GDM1 (cell line): ENCODE data around the gene RBMS1.

Experiments
- DNase-seq: peaks from one replicate; lab custom pipeline; 2025; lab: John Stamatoyannopoulos, UW

RBMS1 gene

GRCh38 chr2:160331258-160332025, 162.2 kb downstream of the RBMS1 start:
- DNase-seq, result no peak

GRCh38 chr2:160328811-160329527, 164.6 kb downstream of the RBMS1 start:
- no peak for DNase-seq

DNA sequence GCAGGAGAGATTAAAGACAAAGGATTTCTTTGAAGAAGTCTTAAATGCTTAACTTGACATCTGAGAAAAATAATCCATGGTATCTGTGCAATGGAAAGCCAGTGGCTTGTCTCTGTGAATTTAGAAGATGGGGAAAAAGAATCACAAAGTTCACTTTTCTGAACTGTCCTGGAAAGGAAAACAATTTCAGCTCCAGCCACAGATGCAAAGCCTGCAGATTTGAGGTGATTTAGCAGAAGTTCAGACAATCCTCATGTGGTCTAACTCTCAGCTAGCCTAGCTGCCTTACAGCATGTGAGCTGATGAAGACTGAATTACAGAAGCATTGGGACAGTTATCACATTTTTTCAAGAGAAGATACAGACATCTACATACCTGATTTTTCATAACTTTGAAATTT, 166.8 kb downstream of the RBMS1 start:
- no peak for DNase-seq

DNA sequence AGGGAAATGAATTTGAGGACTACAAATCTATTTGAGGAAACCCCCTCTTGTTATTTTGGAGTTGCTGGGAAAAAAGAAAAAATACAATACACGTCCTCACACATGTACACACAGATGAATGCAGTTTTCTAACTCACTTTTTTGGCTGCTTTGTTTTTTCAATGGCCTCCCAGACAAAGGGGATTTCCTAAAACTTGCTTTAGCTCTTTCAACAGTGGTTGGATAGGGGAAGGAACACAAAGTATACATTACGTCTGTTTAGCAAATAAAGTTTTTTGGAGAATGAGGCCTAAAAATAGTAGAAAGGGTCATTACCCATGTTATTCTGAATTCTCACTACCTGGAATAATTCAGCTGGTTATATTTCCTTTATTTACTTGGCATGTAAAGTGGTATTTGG, 168.2 kb downstream of the RBMS1 start:
- no peak for DNase-seq

- DNase-seq, result no peak
Measured at GRCh38 chr2:160324917-160325316, 168.7 kb downstream of the RBMS1 start.

GRCh38 chr2:160324161-160324800, 169.3 kb downstream of the RBMS1 start:
- DNase-seq, result peak; percentile 24

DNA sequence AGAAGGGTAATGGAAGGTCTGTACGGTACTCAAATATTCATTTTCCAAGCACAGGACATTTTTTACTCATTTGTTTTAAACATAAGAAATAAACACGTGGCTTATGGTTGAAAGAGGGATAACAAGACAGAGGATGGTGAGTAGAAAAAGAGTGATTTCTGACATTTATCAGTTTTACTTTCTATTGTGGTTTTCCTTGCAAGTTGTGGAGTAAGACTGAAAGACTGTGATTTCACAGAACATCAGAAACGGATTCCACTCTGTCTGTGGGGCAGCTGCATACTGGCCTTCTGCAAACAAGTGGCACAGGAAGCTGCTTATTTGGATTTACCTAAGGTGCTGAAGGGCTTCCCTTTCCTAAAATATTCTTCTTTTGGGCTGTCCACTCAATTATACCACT, 171.3 kb downstream of the RBMS1 start:
- DNase-seq, result no peak

GRCh38 chr2:160321006-160321405, 172.6 kb downstream of the RBMS1 start:
- no peak for DNase-seq

DNA sequence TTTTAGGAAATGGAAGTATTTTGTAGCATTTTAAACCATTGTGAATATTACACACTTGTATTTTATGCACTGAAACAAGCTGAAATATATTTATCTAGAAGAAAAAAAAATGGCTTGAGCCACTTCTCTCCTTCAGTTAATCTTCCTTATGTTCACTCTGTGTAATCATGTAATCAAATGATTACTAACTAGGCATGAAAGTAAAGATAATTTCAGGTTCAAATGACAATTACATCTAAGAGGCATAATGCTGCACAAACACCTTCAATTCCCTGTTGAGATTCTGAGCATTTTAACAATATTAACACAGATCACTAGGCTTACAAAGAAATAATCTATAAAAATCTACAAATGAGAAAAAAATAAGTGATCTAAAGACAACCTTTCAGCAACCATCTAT, 173.9 kb downstream of the RBMS1 start:
- no peak for DNase-seq

- no peak for DNase-seq
Measured at GRCh38 chr2:160318218-160318617, 175.4 kb downstream of the RBMS1 start.

DNA sequence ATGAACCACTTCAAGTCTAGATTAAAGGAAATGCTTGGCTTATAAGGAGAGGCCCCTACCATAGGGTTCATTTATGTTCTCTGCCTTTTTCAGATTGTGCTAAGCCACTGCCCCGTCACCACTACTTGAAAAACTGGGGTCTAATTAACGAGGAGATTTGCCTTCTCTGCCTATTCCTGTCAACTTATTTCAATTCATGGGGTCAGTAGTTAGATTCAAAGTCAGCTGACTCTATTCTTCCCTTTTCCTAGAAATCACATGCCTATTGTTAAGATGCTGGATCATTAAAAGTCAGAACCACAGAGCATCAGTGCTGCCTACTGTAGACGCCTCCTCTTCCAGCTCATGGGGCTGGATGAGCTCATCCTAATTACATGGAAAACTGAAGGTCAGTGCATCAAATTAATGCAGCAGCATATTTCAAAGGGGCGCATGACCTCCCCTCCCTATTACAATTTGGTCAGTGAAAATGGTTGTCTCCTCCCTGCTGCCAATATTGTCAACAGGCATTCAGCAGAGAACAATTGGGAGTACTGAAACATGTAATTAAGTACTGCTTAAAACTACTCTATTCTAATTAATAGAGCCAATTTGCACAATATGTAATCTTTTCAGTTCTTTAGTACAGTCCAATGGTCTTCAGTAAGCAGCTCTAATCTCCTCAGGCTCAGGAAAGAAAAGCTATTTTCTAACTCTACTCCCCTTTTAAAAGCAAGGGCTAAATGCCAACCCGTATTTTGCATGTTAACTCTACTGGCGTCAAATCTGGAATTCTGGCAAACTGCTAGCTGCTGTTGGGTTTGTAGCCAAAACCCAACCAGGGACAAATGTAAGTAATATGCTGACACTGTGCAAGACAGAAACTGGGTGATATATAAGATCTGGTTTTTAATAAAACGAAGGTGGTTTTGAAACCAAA, 176.2 kb downstream of the RBMS1 start:
- DNase-seq, result no peak

GRCh38 chr2:160315337-160315736, 178.3 kb downstream of the RBMS1 start:
- no peak for DNase-seq

DNA sequence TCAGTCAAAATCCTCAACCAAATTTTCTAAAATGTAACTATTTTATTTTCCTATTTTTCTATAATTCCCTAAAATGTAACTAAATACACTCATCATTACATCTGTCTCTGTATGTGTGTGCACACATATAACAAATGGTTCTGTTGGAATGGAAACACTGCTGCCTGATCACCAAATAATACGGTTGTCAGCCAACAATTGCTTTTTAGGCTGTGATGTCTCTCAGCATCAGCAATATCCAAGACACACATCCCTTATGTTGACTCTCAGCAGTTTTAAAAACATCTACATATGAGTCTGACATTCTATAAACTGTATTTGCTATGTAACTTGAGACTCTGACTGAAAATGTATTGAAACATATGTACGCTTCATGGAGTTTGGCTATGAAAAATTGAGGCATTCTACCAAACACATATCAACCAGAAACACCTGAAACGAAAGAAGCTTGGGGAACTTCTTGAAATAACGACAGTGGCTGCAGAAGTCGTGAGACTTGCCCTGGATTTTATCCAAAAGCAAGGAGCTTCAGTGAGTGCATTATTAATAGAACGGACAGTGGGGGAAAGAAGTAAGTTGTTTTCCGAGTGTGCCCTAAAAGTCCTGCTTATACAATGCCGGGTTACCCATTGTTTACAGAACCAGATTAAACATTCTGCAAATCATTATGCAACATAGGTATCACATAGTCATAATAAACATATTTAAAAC, 183.3 kb downstream of the RBMS1 start:
- DNase-seq, result no peak

- no peak for DNase-seq
Measured at GRCh38 chr2:160309585-160309984, 184.0 kb downstream of the RBMS1 start.

- DNase-seq, result no peak
Measured at GRCh38 chr2:160308915-160309314, 184.7 kb downstream of the RBMS1 start.

DNA sequence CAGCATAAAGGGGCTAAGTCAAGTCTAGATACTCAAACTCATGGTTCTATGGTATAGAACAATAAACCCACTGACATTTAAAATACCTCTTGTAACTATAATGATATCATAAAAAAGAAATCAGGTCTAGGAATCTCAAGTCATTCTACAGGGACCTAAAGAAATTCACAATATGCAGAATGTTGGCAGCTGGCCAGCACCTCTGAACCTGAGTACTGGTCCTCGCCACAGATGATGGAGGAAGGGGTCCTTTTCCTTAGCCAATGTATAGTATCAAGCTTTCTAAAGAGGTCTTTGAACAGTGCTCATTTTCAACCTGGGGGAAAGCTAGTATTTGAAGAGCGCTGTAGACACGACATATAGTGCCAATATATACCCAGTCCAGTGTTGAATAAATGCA, 185.1 kb downstream of the RBMS1 start:
- DNase-seq, result no peak

DNA sequence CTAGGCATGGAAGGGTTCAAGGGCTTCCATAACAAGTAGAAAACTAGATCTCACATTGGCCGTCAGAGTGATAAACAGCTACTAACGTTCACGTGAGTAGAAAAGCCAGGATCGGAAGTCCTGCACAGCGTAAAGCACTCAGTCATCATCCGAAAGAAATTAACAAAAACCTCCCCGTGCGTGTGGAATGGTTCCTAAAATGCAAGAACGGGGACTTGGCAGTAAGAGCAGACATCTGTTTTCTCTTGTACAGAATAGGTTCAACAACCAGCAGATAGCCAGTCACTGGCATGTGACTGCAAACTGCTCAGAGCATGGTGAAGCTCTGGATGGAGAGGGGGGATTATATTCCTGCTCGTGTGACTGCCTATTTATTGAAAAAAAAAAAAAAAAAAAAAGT, 186.6 kb downstream of the RBMS1 start:
- DNase-seq, result no peak

GRCh38 chr2:160305081-160305750, 188.4 kb downstream of the RBMS1 start:
- DNase-seq, result no peak

DNA sequence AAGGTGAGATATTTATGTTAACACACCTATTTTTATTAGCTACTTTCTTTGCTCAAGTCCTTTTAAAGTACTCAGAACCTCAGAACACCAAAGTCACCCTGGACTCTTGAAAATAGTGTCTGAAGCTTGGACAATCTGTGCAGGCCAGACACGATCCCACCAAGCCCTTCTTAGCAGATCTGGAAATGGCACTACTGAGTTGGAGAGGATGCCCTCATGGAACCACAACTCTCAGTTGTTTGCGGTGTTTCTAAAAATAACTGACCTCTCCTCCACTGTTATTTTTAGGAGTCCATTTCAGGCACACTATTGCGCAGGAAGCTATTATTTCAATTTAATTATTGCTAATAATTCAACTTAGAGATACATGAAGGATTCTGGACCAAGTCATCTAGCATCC, 190.1 kb downstream of the RBMS1 start:
- no peak for DNase-seq

- no peak for DNase-seq
Measured at GRCh38 chr2:160303076-160303475, 190.5 kb downstream of the RBMS1 start.

DNA sequence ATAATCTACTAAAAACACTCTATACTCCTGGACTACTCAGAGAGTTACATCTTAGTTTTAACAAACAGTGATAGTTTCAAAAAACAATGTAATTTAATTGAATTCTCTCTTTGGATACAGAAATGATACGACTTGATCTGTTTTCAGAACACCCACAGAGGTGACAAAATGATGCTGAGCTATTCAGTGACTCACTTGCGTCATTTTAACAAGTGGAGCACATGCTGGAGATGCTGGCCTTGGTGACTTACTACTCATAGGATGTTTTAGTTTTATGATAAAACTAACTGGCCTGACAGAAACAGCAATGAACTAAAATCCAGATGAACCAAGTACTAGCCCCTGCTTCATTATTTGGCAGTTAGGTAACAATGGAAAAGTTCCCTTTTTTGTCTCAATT, 192.2 kb downstream of the RBMS1 start:
- DNase-seq, result no peak
